MM.1S (cell line): ENCODE results near the gene TP53I3.

Experiments
- CTCF ChIP-seq: fragments of 300-600 bp; sonication (generic); IDR thresholded peaks from 2 replicates; pipeline ENCODE4 v1.5.1; 2016; ENCODE audit warnings: antibody characterized with exemption, low read length, mixed read lengths
- EZH2 ChIP-seq: fragments of 300-600 bp; sonication (generic); optimal IDR thresholded peaks from 2 replicates; pipeline ENCODE3; 2017; ENCODE audit warnings: low read depth, mild to moderate bottlenecking, antibody characterized with exemption, low read length, mixed read lengths
- EZH2phosphoT487 ChIP-seq: fragments of 300-600 bp; sonication (generic); IDR thresholded peaks from 2 replicates; pipeline ENCODE4 v1.6.1; 2018; ENCODE audit warnings: antibody characterized with exemption, low read length

- TF ChIP-seq EZH2phosphoT487 = no peak
- no peak for TF ChIP-seq EZH2
- TF ChIP-seq CTCF = no peak
Observed at GRCh38 chr2:24121469-24121868, 36.8 kb upstream of the TP53I3 start.
